Panc1 (cell line): ENCODE measurements around the gene EIF2S3B. TPM values are rescaled to one million over a fixed set of nuclear protein-coding genes. Genes with fewer than 3 reads are reported as not detected.

Experiments
- ATAC-seq: fragments of 200-7000 bp; cut with Tn5 transposase; 2 replicates; pipeline ENCODE4 v1.9.1; 2020; ENCODE audit warnings: mild to moderate bottlenecking, moderate library complexity
- BruUV-seq: library from RNA; stranded (reverse); fragments of 400-500 nt; replicated peaks from 2 replicates; lab custom pipeline; 2021; lab: Mats Ljungman, UMichigan
- CTCF ChIA-PET: fragments of 300-600 bp; sonication (Branson Sonifier 250); formaldehyde crosslinking; loops from one replicate; lab custom pipeline; 2022; ENCODE audit warnings: antibody characterized with exemption; lab: Charles Lee
- POLR2A ChIA-PET: fragments of 300-600 bp; sonication (Branson Sonifier 250); formaldehyde crosslinking; loops from one replicate; lab custom pipeline; 2022; ENCODE audit warnings: antibody characterized with exemption; lab: Charles Lee
- DNase-seq: peaks from one replicate; pipeline ENCODE4 v3.0.0-alpha.2; 2010; ENCODE audit warnings: low read depth, low spot score
- H3K27ac ChIP-seq: 2 replicates; pipeline ENCODE4 v1.5.1; 2011; ENCODE audit warnings: mild to moderate bottlenecking, low read length, inconsistent platforms
- H3K27me3 ChIP-seq: fragments of 200-500 bp; sonication (Bioruptor generic); 2 replicates; pipeline ENCODE4 v1.6.0; 2014; ENCODE audit warnings: low read length, inconsistent platforms; ENCODE audit not compliant: control insufficient read depth, insufficient read depth
- H3K36me3 ChIP-seq: fragments of 200-500 bp; sonication (Bioruptor generic); 2 replicates; pipeline ENCODE4 v1.5.1; 2014; ENCODE audit warnings: inconsistent platforms, mild to moderate bottlenecking, low read length, moderate library complexity; ENCODE audit not compliant: control insufficient read depth, insufficient read depth
- H3K4me1 ChIP-seq: 2 replicates; pipeline ENCODE4 v1.5.1; 2011; ENCODE audit warnings: inconsistent platforms, mild to moderate bottlenecking, low read length, moderate library complexity; ENCODE audit not compliant: control insufficient read depth, insufficient read depth
- H3K4me3 ChIP-seq, 2 experiments: 2 replicates each; pipeline ENCODE4 v1.5.1; 2011 to 2012; ENCODE audit warnings: low read depth in 2 of 2, low read length in 2 of 2, mild to moderate bottlenecking in 2 of 2, inconsistent platforms in 1 of 2, moderate library complexity in 1 of 2
- H3K9me3 ChIP-seq: fragments of 200-500 bp; sonication (Bioruptor generic); 2 replicates; pipeline ENCODE4 v1.5.1; 2014; ENCODE audit warnings: low read depth, mild to moderate bottlenecking, inconsistent platforms, low read length, moderate library complexity; ENCODE audit not compliant: control insufficient read depth, insufficient read depth
- CTCF ChIP-seq: fragments of 450-650 bp; IDR thresholded peaks from 2 replicates; pipeline ENCODE4 v1.5.1; 2017; ENCODE audit warnings: mild to moderate bottlenecking
- POLR2AphosphoS5 ChIP-seq: IDR thresholded peaks from 2 replicates; pipeline ENCODE4 v1.6.1; 2012; ENCODE audit warnings: mild to moderate bottlenecking, low read depth, low read length, moderate library complexity
- REST ChIP-seq, 2 experiments: IDR thresholded peaks; 2 replicates each; pipeline ENCODE4 v1.6.1; 2011 to 2012; ENCODE audit warnings: low read depth in 2 of 2, control low read depth in 1 of 2, low read length in 1 of 2, mild to moderate bottlenecking in 1 of 2, moderate library complexity in 1 of 2; ENCODE audit not compliant: insufficient read depth in 1 of 2
- SIN3A ChIP-seq: IDR thresholded peaks from 2 replicates; pipeline ENCODE4 v1.6.1; 2012; ENCODE audit warnings: low read depth, mild to moderate bottlenecking, low read length, moderate library complexity, borderline replicate concordance; ENCODE audit not compliant: insufficient read depth
- TCF7L2 ChIP-seq: IDR thresholded peaks from 2 replicates; pipeline ENCODE4 v1.6.1; 2011; ENCODE audit warnings: mild to moderate bottlenecking, low read depth, low read length, inconsistent platforms
- in situ Hi-C: cut with HindIII; loops from 2 replicates; pipeline ENCODE4 v1.10.0; 2016; ENCODE audit warnings: low sequenced_read_pairs, low pct_unique_long_range_greater_than_20kb
- intact Hi-C: fragments of 100-400 bp; cut with micrococcal nuclease; formaldehyde crosslinking; loops from one replicate; pipeline ENCODE4 v1.10.0; 2022; ENCODE audit not compliant: unreplicated experiment
- total RNA-seq: library from RNA; stranded (reverse); gene quantifications from one replicate; pipeline ENCODE4 v1.2.1, GENCODE V29; 2021; ENCODE audit not compliant: unreplicated experiment

EIF2S3B gene
- total RNA-seq, 1 experiment from 2014 or later = 0.28 TPM

GRCh38 chr12:10553148-10553547 is 47.5 kb downstream of the EIF2S3B start:
- Histone ChIP-seq H3K9me3 (0 out of 2 replicates have a peak, but pooled peaks cover 3% of the 10 kb centered on the region), H3K36me3 (no peaks in the 10 kb centered on the region), H3K27me3 (no peaks in the 10 kb centered on the region), H3K4me1 (no peaks in the 10 kb centered on the region), H3K27ac (no peak overlapping the region), H3K4me3 (no peak overlapping the region)
- ChIA-PET CTCF (no interaction called here), POLR2A (no interaction called here)
- intact Hi-C loops (no loop called here), in situ Hi-C loops (no loop called here)
- BruUV-seq = no TSS peak
- no peak for DNase-seq
- no peak for ATAC-seq
- TF ChIP-seq TCF7L2 (no peak), POLR2AphosphoS5 (no peak), SIN3A (no peak), CTCF (no peak), REST (IDR thresholded peaks at IDR 0.05; ENCODE audit: insufficient read depth in 1 of 2, low read depth in 2 of 2, low read length in 1 of 2) (no peak)

DNA sequence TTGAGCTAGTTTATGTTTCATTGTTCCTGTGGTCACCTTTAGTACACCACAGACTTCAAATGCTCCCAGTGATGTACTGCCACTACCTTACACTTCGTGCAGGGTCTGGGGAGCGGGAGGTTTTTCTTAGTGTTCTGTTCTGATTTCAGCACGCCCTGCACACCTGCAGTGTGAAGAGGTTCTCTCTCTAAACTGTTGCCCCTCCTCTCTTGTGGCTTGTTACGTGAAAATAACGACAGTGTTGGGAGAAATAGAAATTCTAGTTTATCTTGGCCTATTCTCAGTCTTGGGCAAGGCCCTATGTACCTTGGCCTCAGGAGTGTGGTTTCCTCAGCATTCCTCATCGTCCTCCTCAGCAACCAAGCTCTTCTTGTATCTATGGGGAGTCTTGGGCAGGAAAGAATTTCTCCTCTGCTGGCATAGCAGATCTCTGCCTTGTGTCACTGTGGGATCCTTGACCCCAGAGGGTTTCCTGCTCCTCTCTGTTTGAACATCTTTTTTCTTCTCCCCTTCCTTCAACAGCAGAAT is 48.6 kb downstream of the EIF2S3B start:
- ATAC-seq = no peak
- Histone ChIP-seq H3K27ac (no peak overlapping the region), H3K9me3 (0 out of 2 replicates have a peak, but pooled peaks cover 3% of the 10 kb centered on the region), H3K4me3 (no peak overlapping the region), H3K27me3 (no peaks in the 10 kb centered on the region), H3K4me1 (no peaks in the 10 kb centered on the region), H3K36me3 (no peaks in the 10 kb centered on the region)
- no peak for DNase-seq
- no TSS peak for BruUV-seq
- no peak for TF ChIP-seq SIN3A
- TF ChIP-seq TCF7L2 = no peak
- no peak for TF ChIP-seq CTCF
- no peak for TF ChIP-seq POLR2AphosphoS5
- in situ Hi-C loops = no loop called here
- intact Hi-C loops = no loop called here
- CTCF ChIA-PET = no interaction called here
- POLR2A ChIA-PET = no interaction called here
